PC-3 (cell line): Measurements from ENCODE around the gene AGBL1.

Experiments used
- CTCF ChIP-seq: fragments of 300-600 bp; sonication (generic); conservative IDR thresholded peaks from 2 replicates; pipeline ENCODE4 v1.5.1; 2017; ENCODE audit warnings: antibody characterized with exemption, low read depth, mild to moderate bottlenecking, low read length
- EZH2 ChIP-seq: fragments of 300-600 bp; sonication (generic); IDR thresholded peaks from one replicate; pipeline ENCODE4 v1.6.1; 2017; ENCODE audit warnings: antibody characterized with exemption, mild to moderate bottlenecking, low read length; ENCODE audit not compliant: unreplicated experiment
- EZH2phosphoT487 ChIP-seq: fragments of 300-600 bp; sonication (generic); IDR thresholded peaks from 2 replicates; pipeline ENCODE4 v1.6.1; 2018; ENCODE audit warnings: mild to moderate bottlenecking, antibody characterized with exemption, low read length, borderline replicate concordance

GRCh38 chr15:86408261-86408660 is 328.6 kb downstream of the AGBL1 start:
- no peak for TF ChIP-seq CTCF
- TF ChIP-seq EZH2: no peak
- TF ChIP-seq EZH2phosphoT487: no peak
